OCI-LY7 (cell line): Measurements from ENCODE around the gene C2CD4C.

ENCODE experiments used
- CTCF ChIP-seq: fragments of 200-600 bp; sonication (generic); conservative IDR thresholded peaks from 2 replicates; pipeline ENCODE4 v1.5.1; 2014; ENCODE audit warnings: mild to moderate bottlenecking, antibody characterized with exemption, low read length, moderate library complexity, mixed read lengths
- EZH2phosphoT487 ChIP-seq: fragments of 200-600 bp; sonication (generic); IDR thresholded peaks from 2 replicates; pipeline ENCODE4 v1.6.1; 2018; ENCODE audit warnings: low read depth, borderline replicate concordance, mild to moderate bottlenecking, mixed run types, antibody characterized with exemption, low read length, moderate library complexity, mixed read lengths

GRCh38 chr19:408441-408901 is 476 bp downstream of the C2CD4C start:
- TF ChIP-seq CTCF (no peak), EZH2phosphoT487 (no peak)
